BJ (cell line): ENCODE measurements around the gene MAGEF1. TPM values are rescaled to one million over a fixed set of nuclear protein-coding genes. Genes with fewer than 3 reads are reported as not detected.
A peak's percentile ranks its signal among the peaks of the same experiment; 100 is the strongest.

Experiments
- CTCF ChIA-PET: fragments of 350-600 bp; formaldehyde crosslinking; extraction: SDS; loops from one replicate; lab custom pipeline; 2021; ENCODE audit warnings: antibody characterized with exemption, inconsistent platforms; lab: Yijun Ruan, JAX
- POLR2A ChIA-PET: fragments of 300-600 bp; sonication (Branson Sonifier 250); formaldehyde crosslinking; extraction: SDS; loops from one replicate; lab custom pipeline; 2021; ENCODE audit warnings: antibody characterized with exemption; lab: Charles Lee
- DNase-seq: peaks from one replicate; pipeline ENCODE4 v3.0.0-alpha.2; 2011; ENCODE audit warnings: low read depth
- H3K27me3 ChIP-seq: 2 replicates; pipeline ENCODE4 v1.6.0; 2011; ENCODE audit warnings: low read length; ENCODE audit not compliant: control insufficient read depth, insufficient read depth
- H3K36me3 ChIP-seq: 2 replicates; pipeline ENCODE4 v1.5.1; 2011; ENCODE audit warnings: low read length; ENCODE audit not compliant: control insufficient read depth, insufficient read depth
- H3K4me3 ChIP-seq: 2 replicates; pipeline ENCODE4 v1.5.1; 2011; ENCODE audit warnings: low read depth, mild to moderate bottlenecking, control low read depth, low read length
- CTCF ChIP-seq: IDR thresholded peaks from 2 replicates; pipeline ENCODE4 v1.5.1; 2011; ENCODE audit warnings: low read depth, mild to moderate bottlenecking, control low read depth, inconsistent platforms, low read length, moderate library complexity; ENCODE audit not compliant: insufficient read depth
- polyA plus RNA-seq: library from polyadenylated mRNA; depleted of rRNA; stranded (reverse); fragments of >200 nt; gene quantifications from 2 replicates; pipeline ENCODE4 v1.2.3, GENCODE V29; 2011

MAGEF1 gene
- polyA plus RNA-seq, 1 experiment, result 14.3 TPM

DNA sequence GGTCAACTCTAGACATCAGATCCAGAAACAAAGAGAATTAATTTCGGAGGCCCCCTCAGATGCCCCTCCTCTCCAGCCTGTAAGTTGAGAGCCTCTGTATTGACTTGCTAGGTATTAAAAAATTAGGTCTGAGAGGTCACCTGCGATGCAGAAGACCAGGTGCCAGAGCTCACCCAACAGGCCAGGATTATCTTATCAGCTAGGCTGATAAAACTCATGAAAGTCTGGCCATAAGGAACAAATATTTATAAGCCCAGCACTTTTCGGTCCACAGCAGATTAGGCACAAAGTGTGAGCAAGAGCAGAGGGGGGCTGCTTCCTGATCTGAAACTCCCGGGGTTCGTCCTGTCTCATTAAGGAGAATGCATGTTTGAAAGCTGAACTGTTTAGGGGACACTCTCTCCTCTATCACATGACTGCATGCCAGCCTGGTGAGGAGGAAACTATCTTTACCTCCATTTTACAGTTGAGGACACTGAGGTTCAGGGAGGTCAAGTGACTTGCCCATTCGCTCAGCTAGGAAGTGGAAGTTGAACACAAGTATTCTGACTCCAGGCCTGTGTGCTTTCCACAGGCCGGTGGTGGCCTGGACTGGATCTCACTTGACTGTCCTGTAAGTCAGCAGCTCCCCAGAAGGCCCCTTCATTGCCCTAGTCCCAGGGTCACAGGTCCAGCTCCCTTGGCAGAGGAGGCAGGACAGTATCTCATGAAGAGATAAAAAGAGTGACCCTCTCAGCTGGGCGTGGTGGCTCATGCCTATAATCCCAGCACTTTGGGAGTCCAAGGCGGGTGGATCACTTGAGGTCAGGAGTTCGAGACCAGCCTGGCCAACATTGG is 39.6 kb upstream of the MAGEF1 start:
- ChIA-PET POLR2A (no interaction called here), CTCF (interaction anchor here (0.8 to 3.1 kb wide), 5 partner anchors 9 to 190 kb away, joined by 3 to 11 read pairs (median 3); partner anchors contain the start of gene EPHB3)
- TF ChIP-seq CTCF, result no peak
- no peaks in the 10 kb centered on the region; the same call in none of the 2 replicates for H3K27me3 ChIP-seq
- DNase-seq, result no peak
- no peak overlapping the region for H3K4me3 ChIP-seq
- no peaks in the 10 kb centered on the region for H3K36me3 ChIP-seq

- H3K4me3 ChIP-seq, result no peak overlapping the region
- DNase-seq, result no peak
- TF ChIP-seq CTCF, result no peak
- no peaks in the 10 kb centered on the region for H3K36me3 ChIP-seq
- ChIA-PET POLR2A (no interaction called here), CTCF (interaction anchor here (1.0 to 3.1 kb wide), 4 partner anchors 9 to 189 kb away, joined by 3 to 11 read pairs (median 5); partner anchors contain the start of gene EPHB3)
- no peaks in the 10 kb centered on the region; the same call in 1 of the 2 replicates for H3K27me3 ChIP-seq
Measured at GRCh38 chr3:184750349-184751083, 38.7 kb upstream of the MAGEF1 start.

GRCh38 chr3:184749168-184749744 is 37.4 kb upstream of the MAGEF1 start:
- no peak overlapping the region for H3K4me3 ChIP-seq
- no peaks in the 10 kb centered on the region for H3K36me3 ChIP-seq
- H3K27me3 ChIP-seq, result no peaks in the 10 kb centered on the region; the same call in none of the 2 replicates
- POLR2A ChIA-PET, result no interaction called here
- DNase-seq, result no peak
- CTCF ChIA-PET, result interaction anchor here (0.6 to 3.1 kb wide), 7 partner anchors 9 to 207 kb away, joined by 3 to 11 read pairs (median 3); partner anchors contain the start of gene EPHB3
- TF ChIP-seq CTCF, result no peak

- DNase-seq, result no peak
- Histone ChIP-seq H3K4me3 (no peak overlapping the region), H3K27me3 (no peaks in the 10 kb centered on the region; the same call in none of the 2 replicates), H3K36me3 (no peaks in the 10 kb centered on the region)
- CTCF ChIA-PET, result interaction anchor here (0.6 to 3.1 kb wide), 8 partner anchors 8 to 207 kb away, joined by 3 to 11 read pairs (median 4); partner anchors contain the start of gene EPHB3
- POLR2A ChIA-PET, result no interaction called here
- peak; percentile 25 for TF ChIP-seq CTCF
Measured at GRCh38 chr3:184748219-184749135, 36.6 kb upstream of the MAGEF1 start.
